ENCODE measurements around the gene CFAP43.
"Not testable (repeated sequence)": the region's sequence is repeated elsewhere in the genome, so short reads cannot be mapped to it uniquely, and the experiment has no call there.

The CFAP43 gene

DNA sequence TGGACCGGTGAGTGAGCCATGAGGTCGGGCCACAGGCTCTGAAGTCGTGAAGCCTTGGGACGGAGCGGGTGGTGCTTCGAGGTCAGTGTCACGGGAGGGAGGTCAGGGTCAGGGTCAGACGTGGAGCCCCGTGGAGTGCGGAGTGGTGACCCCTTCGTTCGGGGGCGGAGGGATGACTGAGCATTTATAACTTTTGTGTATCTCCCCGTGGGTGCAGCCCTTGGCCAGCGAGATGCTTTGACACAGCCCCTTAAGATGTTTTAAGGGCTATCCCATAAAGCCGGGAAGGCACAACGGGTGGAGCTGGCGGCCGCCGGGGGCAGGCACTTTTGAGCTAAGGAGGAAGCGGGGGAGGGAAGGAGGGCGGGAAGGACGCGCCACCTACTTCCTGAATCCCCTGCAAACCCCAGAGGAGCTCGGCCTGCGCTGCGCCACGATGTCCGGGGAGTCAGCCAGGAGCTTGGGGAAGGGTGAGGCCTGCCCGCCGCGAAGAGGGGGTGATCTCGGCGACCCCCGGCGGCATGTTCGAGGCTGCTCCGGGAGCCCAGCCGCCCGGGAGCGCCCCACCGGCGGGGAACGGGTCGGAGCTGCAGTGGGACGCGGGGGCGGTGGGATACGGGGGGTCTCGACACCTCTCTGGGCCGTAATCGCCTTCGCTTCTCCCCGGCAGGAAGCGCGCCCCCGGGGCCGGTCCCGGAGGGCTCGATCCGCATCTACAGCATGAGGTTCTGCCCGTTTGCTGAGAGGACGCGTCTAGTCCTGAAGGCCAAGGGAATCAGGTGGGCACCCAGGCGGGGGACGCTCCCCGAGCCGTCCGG lies 22.5 kb upstream of the CFAP43 start, which contains the start of gene GSTO1:
Gene GSTO1, plus strand, starts transcription at position 400 of the 818 bp plus-strand sequence. Its CDS starts 37 bp downstream, at position 437.
- H3K4me3 ChIP-seq (ENCODE audit: low read depth, low read length): peak within 1 kb of the TSS; percentile 81
- H3K9me3 ChIP-seq (ENCODE audit: control insufficient read depth, insufficient read depth, low read depth, low read length): peaks cover 3% of the 10 kb centered on the region; the same call in 1 of the 2 replicates
- H3K27me3 ChIP-seq (ENCODE audit: control insufficient read depth, insufficient read depth, low read length): no peaks in the 10 kb centered on the region
- H3K9ac ChIP-seq (ENCODE audit: low read length): peak within 1 kb of the TSS; percentile 89
- H3K4me1 ChIP-seq (ENCODE audit: control insufficient read depth, insufficient read depth, low read length): peaks cover 55% of the 10 kb centered on the region
- peaks cover 29% of the 10 kb centered on the region for H3K36me3 ChIP-seq (ENCODE audit: control insufficient read depth, insufficient read depth, low read length)
- peak within 1 kb of the TSS; percentile 93; the same call in 1 of the 2 replicates for H3K27ac ChIP-seq (ENCODE audit: low read depth, low read length)

- H3K4me1 ChIP-seq (ENCODE audit: control insufficient read depth, insufficient read depth, low read length): peaks cover 54% of the 10 kb centered on the region
- H3K9me3 ChIP-seq (ENCODE audit: control insufficient read depth, insufficient read depth, low read depth, low read length): peaks cover 3% of the 10 kb centered on the region; the same call in 1 of the 2 replicates
- H3K27me3 ChIP-seq (ENCODE audit: control insufficient read depth, insufficient read depth, low read length): no peaks in the 10 kb centered on the region
- peaks cover 20% of the 10 kb centered on the region for H3K36me3 ChIP-seq (ENCODE audit: control insufficient read depth, insufficient read depth, low read length)
- peak overlapping the region; percentile 89 for H3K9ac ChIP-seq (ENCODE audit: low read length)
- peak overlapping the region; percentile 81 for H3K4me3 ChIP-seq (ENCODE audit: low read depth, low read length)
- H3K27ac ChIP-seq (ENCODE audit: low read depth, low read length): peak overlapping the region; percentile 93; the same call in 1 of the 2 replicates
These were observed 21.6 kb upstream of the CFAP43 start for GRCh38 chr10:104253606-104254410.

DNA sequence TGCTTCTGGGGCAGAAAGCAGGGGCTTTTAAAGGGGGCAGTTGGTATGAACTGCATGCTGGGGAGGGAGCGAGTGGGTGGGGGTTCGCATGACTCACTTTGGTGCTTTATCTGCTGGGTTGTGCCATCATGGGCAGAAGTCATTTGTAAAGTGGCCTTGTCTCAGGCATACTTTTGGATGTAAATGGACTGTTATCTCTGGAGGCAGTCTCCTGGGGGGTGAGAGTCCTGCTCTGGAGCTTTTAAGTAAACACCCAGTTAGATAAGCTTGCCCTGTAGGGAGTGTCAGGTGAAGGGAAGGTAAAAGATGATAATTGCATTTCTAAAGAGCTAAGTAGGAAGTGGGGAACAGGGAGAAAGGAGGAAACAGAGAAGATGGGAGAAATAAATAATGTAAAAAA lies 20.9 kb upstream of the CFAP43 start:
- Histone ChIP-seq H3K27ac (ENCODE audit: low read depth, low read length) (peak overlapping the region; percentile 28; the same call in 1 of the 2 replicates), H3K9me3 (ENCODE audit: control insufficient read depth, insufficient read depth, low read depth, low read length) (peaks cover 4% of the 10 kb centered on the region; the same call in 1 of the 2 replicates), H3K4me3 (ENCODE audit: low read depth, low read length) (peak overlapping the region; percentile 81), H3K9ac (ENCODE audit: low read length) (no peak overlapping the region), H3K4me1 (ENCODE audit: control insufficient read depth, insufficient read depth, low read length) (peaks cover 54% of the 10 kb centered on the region), H3K36me3 (ENCODE audit: control insufficient read depth, insufficient read depth, low read length) (peaks cover 13% of the 10 kb centered on the region), H3K27me3 (ENCODE audit: control insufficient read depth, insufficient read depth, low read length) (no peaks in the 10 kb centered on the region)

DNA sequence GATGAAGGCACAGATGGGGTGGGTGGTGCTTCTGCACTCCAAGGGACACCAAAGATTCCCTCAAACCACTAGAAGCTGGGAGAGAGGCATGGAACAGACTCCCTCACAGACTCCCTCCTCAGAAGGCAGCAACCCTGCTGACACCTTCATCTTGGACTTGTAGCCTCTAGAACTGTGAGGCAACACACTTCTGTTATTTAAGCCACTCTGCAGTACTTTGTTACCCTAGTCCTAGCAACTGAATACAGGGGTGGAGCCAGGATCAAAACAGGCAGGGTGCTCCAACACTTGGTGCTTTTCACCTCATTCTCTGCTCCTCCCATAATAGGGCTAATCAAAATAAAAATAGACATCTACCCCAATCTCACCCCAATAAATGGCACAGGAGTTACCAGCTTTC lies 20.2 kb upstream of the CFAP43 start:
- peak overlapping the region; percentile 28; the same call in 1 of the 2 replicates for H3K27ac ChIP-seq (ENCODE audit: low read depth, low read length)
- H3K27me3 ChIP-seq (ENCODE audit: control insufficient read depth, insufficient read depth, low read length): no peaks in the 10 kb centered on the region
- no peak overlapping the region for H3K9ac ChIP-seq (ENCODE audit: low read length)
- H3K36me3 ChIP-seq (ENCODE audit: control insufficient read depth, insufficient read depth, low read length): peaks cover 6% of the 10 kb centered on the region
- no peak overlapping the region for H3K4me3 ChIP-seq (ENCODE audit: low read depth, low read length)
- peaks cover 52% of the 10 kb centered on the region for H3K4me1 ChIP-seq (ENCODE audit: control insufficient read depth, insufficient read depth, low read length)
- H3K9me3 ChIP-seq (ENCODE audit: control insufficient read depth, insufficient read depth, low read depth, low read length): peaks cover 9% of the 10 kb centered on the region; the same call in 1 of the 2 replicates

GRCh38 chr10:104251443-104251842 lies 19.3 kb upstream of the CFAP43 start:
- Histone ChIP-seq H3K4me1 (ENCODE audit: control insufficient read depth, insufficient read depth, low read length) (peaks cover 46% of the 10 kb centered on the region), H3K27me3 (ENCODE audit: control insufficient read depth, insufficient read depth, low read length) (no peaks in the 10 kb centered on the region), H3K36me3 (ENCODE audit: control insufficient read depth, insufficient read depth, low read length) (peaks cover 3% of the 10 kb centered on the region; the same call in 1 of the 2 replicates), H3K9me3 (ENCODE audit: control insufficient read depth, insufficient read depth, low read depth, low read length) (peaks cover 15% of the 10 kb centered on the region), H3K9ac (ENCODE audit: low read length) (no peak overlapping the region), H3K27ac (ENCODE audit: low read depth, low read length) (no peak overlapping the region), H3K4me3 (ENCODE audit: low read depth, low read length) (no peak overlapping the region)

DNA sequence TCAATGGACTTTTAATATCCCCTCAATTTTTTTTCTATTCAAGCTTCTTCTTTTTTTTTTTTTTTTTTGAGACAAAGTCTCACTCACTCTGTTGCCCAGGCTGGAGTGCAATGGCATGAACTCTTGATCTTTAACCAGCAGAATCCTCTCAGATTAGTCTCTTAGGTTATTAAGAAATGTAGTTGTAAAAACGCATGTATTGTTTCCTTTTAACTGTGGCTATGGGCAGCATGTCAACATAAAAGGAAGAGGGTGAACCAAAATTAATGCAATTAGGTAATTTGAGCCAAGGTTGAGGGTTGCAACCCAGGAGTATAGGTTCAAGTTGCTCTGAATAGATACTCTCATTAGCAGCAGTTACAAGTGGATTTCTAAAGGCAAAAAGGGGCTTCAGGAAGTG lies 18.2 kb upstream of the CFAP43 start:
- Histone ChIP-seq H3K36me3 (ENCODE audit: control insufficient read depth, insufficient read depth, low read length) (no peaks in the 10 kb centered on the region), H3K9ac (ENCODE audit: low read length) (no peak overlapping the region), H3K4me3 (ENCODE audit: low read depth, low read length) (no peak overlapping the region), H3K27me3 (ENCODE audit: control insufficient read depth, insufficient read depth, low read length) (no peaks in the 10 kb centered on the region), H3K27ac (ENCODE audit: low read depth, low read length) (no peak overlapping the region), H3K9me3 (ENCODE audit: control insufficient read depth, insufficient read depth, low read depth, low read length) (peaks cover 19% of the 10 kb centered on the region), H3K4me1 (ENCODE audit: control insufficient read depth, insufficient read depth, low read length) (peaks cover 37% of the 10 kb centered on the region)

DNA sequence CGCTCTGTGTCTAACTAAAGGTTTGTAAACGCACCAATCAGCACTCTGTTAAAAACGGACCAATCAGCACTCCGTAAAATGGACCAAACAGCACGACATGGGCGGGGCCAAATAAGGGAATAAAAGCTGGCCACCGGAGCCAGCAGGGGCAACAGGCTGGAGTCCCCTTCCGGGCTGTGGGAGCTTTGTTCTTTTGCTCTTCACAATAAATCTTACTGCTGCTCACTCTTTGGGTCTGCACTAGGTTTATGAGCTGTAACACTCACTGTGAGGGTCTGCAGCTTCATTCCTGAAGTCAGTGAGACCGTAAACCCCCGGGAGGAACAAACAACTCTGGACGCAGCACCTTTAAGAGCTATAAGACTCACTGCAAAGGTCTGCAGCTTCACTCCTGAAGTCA lies 16.8 kb upstream of the CFAP43 start:
- Histone ChIP-seq H3K9me3 (ENCODE audit: control insufficient read depth, insufficient read depth, low read depth, low read length) (peaks cover 19% of the 10 kb centered on the region), H3K4me1 (ENCODE audit: control insufficient read depth, insufficient read depth, low read length) (peaks cover 31% of the 10 kb centered on the region)
- not testable (repeated sequence) for H3K36me3 ChIP-seq (ENCODE audit: control insufficient read depth, insufficient read depth, low read length); H3K27me3 ChIP-seq (ENCODE audit: control insufficient read depth, insufficient read depth, low read length); H3K9ac ChIP-seq (ENCODE audit: low read length); H3K27ac ChIP-seq (ENCODE audit: low read depth, low read length); H3K4me3 ChIP-seq (ENCODE audit: low read depth, low read length)

DNA sequence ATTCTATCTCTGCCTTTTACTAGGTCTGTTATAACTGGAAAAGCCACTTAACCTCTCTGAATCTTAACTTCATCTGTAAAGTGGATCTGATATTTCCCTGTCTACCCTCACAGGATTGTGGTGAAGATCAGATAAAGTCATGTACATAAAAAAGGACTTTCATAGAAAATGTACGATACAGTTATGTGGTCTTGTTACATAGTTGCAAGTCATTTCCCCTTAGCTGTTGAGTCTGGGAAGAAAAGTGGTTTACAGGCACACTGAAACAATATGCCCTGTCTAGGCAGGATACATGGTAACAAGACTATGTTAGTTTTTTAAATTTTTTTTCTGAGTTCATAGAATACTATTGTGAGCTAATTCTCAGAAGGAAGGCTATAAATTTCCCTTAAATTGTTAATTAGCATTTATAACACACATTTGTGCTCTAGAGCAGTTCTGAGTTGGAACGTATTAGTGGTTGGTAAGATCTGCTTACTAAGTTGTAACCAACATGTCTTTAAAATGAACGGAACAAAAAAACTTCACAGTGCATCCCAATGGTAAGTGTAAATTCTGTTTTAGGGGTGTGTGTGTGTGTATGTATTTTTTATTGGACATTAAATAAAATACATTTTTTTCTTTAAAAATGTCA lies 15.5 kb upstream of the CFAP43 start:
- peaks cover 19% of the 10 kb centered on the region for H3K9me3 ChIP-seq (ENCODE audit: control insufficient read depth, insufficient read depth, low read depth, low read length)
- no peaks in the 10 kb centered on the region for H3K36me3 ChIP-seq (ENCODE audit: control insufficient read depth, insufficient read depth, low read length)
- no peak overlapping the region for H3K27ac ChIP-seq (ENCODE audit: low read depth, low read length)
- H3K4me1 ChIP-seq (ENCODE audit: control insufficient read depth, insufficient read depth, low read length): peaks cover 18% of the 10 kb centered on the region
- H3K4me3 ChIP-seq (ENCODE audit: low read depth, low read length): no peak overlapping the region
- H3K27me3 ChIP-seq (ENCODE audit: control insufficient read depth, insufficient read depth, low read length): no peaks in the 10 kb centered on the region
- H3K9ac ChIP-seq (ENCODE audit: low read length): no peak overlapping the region

DNA sequence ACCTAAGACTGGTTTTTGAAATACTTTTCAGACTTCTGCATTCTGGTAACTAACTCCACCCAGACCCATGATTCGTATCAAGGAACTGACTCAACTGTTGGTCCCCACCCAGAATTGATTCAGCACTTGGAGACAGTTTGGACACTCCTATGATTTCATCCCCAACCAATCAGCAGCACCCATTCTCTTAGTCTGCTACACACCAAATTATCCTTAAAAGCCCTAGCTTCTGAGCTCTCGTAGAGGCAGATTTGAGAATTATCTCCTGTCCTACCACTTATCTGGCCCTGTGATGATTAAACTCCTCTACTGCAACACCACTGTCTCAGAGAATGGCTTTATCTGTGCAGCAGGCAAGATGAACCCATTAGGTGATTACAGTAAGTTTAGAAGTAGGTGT lies 14.8 kb upstream of the CFAP43 start:
- peaks cover 12% of the 10 kb centered on the region for H3K4me1 ChIP-seq (ENCODE audit: control insufficient read depth, insufficient read depth, low read length)
- H3K9me3 ChIP-seq (ENCODE audit: control insufficient read depth, insufficient read depth, low read depth, low read length): peaks cover 17% of the 10 kb centered on the region
- no peaks in the 10 kb centered on the region for H3K27me3 ChIP-seq (ENCODE audit: control insufficient read depth, insufficient read depth, low read length)
- H3K9ac ChIP-seq (ENCODE audit: low read length): no peak overlapping the region
- H3K4me3 ChIP-seq (ENCODE audit: low read depth, low read length): no peak overlapping the region
- H3K36me3 ChIP-seq (ENCODE audit: control insufficient read depth, insufficient read depth, low read length): no peaks in the 10 kb centered on the region
- no peak overlapping the region for H3K27ac ChIP-seq (ENCODE audit: low read depth, low read length)

DNA sequence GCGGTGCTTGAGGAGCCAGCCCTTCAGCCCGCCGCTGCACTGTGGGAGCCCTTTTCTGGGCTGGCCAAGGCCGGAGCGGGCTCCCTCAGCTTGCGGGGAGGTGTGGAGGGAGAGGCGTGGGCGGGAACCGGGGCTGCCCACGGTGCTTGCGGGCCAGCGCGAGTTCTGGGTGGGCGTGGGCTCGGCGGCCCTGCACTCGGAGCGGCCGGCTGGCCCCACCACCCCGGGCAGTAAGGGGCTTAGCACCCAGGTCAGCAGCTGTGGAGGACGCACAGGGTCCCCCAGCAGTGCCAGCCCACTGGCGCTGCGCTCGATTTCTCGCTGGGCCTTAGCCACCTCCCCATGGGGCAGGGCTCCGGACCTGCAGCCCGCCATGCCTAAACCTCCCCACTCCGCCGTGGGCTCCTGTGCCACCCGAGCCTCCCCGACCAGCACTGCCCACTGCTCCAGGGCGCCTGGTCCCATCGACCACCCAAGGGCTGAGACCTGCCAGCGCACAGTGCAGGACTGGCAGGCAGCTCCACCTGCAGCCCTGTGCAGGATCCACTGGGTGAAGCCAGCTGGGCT lies 13.0 kb upstream of the CFAP43 start:
- Histone ChIP-seq H3K9ac (ENCODE audit: low read length) (no peak overlapping the region), H3K4me1 (ENCODE audit: control insufficient read depth, insufficient read depth, low read length) (no peaks in the 10 kb centered on the region), H3K27me3 (ENCODE audit: control insufficient read depth, insufficient read depth, low read length) (no peaks in the 10 kb centered on the region), H3K9me3 (ENCODE audit: control insufficient read depth, insufficient read depth, low read depth, low read length) (peaks cover 17% of the 10 kb centered on the region), H3K36me3 (ENCODE audit: control insufficient read depth, insufficient read depth, low read length) (no peaks in the 10 kb centered on the region), H3K27ac (ENCODE audit: low read depth, low read length) (no peak overlapping the region), H3K4me3 (ENCODE audit: low read depth, low read length) (no peak overlapping the region)

All from HUES6 (cell line).